ENCODE results near the gene NPTX1.

NPTX1 gene

DNA sequence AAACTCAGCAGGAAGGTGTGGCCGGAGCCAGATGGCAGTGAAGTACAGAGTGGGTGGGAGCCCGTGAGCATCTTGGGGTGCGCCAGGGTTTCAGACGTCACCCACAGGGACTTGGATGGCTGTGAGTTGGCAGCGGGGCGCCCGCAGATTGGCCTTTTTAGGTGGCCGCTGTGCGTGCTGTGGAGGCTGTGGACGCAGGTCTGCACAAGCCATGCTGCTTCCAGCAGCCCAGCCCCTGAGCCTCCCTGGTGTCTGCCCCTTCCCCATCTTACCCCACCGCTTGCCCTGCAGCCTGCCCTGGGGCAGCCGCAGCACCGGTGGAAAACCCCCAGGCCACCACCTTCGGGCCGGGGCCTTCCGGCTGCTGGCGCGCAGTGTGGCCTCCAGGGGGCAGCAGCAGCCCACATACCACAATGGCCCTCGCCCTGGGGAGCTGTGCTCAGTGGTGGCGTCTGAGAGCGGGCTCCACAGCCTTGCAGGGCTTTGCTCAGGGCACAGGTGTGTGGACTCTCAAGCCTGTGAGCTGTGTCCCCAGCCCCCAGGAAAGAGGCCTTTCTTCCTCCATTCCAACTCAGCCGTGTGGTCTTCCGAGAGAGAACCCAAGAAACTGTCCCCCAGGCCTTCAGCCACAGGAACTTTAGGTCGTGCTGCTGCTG is 49.6 kb downstream of the NPTX1 start:
- DNase-seq (ENCODE audit: low read depth) = no peak

DNA sequence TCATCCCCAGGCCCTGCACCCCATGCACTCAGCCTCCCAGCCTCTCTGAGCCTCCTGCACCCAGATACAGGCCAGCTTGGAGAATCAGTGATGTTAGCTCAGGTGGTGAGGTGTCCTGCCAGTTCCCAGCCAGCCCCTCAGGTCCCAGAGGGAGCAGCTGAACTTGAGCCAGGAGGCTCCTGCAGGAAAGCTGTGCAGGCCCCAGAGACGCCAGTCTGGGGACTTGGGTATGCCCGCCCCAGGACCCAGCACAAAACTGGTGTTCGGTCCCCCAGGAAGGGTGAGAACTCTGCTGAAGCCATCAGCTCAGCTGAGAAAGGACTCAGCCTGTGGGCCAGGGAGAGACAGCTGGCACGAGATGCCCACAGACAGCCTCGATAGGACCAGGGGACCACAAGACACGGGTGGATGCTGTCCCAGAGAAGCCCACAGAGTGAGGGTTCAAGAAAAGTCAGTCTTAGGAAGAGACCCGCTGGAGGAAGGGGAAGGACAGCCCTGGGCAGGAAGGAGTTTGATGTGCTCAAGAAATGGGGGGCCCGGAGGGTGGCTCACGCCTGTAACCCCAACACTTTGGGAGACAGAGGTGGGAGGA is 50.5 kb downstream of the NPTX1 start:
- DNase-seq (ENCODE audit: low read depth) = no peak

DNA sequence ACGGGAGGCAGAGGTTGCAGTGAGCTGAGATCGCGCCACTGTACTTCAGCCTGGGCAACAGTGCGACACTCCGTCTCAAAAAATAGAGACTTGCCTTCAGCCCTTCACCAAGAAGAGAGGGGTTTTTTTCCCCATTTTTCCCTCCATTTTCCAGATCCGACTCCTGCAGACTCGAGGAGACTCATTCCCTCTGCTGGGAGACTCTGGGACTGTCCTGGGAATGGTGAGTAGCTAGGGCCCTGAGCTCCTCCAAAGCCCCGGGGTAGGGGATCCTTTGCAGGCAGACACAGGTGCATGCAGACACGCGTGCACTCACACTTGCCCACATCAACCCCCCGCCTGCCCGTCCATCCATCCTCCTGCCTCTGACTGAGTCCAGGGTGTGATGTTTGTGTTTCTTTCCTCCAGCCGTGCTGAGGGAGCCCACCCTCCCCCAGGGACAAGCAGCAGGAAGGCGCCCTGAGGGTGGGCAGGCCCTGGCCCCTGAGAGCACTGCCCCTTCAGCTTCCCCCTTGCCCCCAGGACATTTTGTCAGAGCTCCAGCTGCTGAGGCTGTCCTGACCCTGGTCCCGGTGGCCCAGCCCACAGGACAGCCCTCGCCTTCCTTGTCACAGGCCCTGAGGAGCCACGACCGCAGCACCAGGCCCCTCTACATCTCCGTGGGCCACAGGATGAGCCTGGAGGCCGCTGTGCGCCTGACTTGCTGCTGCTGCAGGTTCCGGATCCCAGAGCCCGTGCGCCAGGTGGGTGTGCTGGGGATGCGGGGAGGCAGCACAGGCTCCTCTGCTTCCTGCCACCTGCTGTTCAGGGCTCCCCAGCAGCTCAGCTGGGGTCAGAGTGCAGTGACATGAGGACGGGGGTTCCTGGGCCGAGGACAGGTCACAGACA is 51.3 kb downstream of the NPTX1 start:
- no peak for DNase-seq (ENCODE audit: low read depth)

DNA sequence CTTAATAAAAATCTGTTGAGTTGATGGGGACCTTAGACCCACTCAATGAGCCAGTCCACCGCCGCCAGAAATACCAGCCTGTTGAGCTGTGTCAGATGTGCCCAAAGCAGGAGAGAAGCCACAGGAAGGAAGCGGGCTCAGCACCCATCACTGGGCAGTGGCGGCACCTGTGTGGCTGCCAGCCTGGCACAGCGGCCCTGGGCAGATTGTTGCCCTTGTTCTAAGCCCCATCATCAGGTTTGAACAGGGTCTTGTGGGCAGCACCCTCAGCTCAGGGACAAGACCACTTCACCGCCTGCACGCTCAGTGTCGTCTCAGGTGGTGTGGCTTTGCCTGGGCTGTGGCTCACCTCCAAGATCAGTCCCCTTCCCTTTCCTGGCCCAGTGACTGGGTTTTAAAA is 52.1 kb downstream of the NPTX1 start:
- DNase-seq (ENCODE audit: low read depth) = no peak

DNA sequence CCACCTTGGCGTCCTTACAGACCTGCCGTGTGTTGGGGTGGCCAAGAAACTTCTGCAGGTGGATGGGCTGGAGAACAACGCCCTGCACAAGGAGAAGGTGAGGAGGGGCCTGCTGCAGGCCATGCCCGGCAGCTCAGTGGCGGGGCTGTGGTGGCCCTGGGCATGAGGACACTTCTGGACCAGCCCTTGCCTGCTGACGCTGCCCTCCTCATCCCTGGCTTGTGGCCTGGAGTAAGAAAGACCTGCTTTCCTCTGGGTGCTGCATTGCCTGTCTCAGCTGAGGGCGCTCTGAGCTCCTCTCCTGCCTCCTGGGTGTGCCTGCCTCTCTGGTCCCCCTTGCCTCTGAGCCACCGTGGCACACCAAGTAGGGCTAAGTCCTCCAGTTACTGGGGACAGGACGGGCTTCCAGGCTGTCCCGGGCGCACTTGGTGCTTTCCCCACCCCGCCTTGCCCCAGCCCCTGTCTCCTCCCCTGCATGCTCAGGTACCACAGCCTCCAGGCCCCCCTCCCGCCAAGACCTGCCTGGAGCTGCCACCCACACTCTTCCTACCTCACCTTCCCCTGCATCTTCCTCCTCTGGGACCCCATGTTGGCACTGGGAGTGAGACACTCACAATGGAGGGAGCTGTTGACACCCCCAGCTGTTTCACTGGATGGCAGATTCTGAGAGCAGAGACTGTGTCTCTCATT is 52.7 kb downstream of the NPTX1 start:
- no peak for DNase-seq (ENCODE audit: low read depth)

DNA sequence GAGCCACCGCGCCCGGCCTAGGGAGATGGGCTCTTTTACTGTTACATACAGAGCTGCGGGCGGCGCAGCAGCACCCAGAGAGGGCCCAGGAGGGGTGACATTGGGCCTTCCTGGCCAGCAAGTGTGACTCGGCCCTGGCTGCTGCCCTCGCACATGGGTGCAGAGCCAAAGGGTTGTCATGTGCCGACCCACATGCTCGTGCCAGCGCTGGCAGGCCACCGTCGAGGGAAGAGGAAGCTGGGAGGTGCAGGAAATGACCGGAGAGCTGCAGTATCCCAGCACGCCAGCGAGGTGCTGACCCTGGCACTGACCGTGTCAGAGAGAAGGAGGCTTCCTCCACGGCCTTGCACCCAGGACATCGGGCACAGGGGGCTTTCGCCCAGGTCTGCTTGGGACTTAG is 53.4 kb downstream of the NPTX1 start:
- no peak for DNase-seq (ENCODE audit: low read depth)

DNA sequence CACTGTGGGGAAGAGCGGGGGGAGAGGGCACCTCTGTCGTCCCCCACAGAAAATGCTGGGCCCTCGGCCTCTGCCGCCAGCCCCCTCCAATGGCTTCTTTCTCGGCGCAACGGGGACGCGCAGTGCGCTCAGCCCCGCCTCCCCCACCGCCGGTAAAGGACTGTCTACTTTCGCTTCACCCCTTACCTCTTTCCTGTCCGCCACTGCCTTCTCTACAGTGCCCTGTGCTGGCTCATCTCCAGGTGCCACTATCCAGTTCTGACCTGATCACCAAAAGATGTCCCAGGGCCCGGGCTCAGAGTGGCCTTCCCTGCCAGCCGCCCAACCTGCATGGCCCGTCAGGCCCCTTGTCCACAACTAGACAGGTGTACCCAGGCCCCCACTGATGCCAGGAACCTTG is 54.1 kb downstream of the NPTX1 start:
- DNase-seq (ENCODE audit: low read depth) = no peak

DNA sequence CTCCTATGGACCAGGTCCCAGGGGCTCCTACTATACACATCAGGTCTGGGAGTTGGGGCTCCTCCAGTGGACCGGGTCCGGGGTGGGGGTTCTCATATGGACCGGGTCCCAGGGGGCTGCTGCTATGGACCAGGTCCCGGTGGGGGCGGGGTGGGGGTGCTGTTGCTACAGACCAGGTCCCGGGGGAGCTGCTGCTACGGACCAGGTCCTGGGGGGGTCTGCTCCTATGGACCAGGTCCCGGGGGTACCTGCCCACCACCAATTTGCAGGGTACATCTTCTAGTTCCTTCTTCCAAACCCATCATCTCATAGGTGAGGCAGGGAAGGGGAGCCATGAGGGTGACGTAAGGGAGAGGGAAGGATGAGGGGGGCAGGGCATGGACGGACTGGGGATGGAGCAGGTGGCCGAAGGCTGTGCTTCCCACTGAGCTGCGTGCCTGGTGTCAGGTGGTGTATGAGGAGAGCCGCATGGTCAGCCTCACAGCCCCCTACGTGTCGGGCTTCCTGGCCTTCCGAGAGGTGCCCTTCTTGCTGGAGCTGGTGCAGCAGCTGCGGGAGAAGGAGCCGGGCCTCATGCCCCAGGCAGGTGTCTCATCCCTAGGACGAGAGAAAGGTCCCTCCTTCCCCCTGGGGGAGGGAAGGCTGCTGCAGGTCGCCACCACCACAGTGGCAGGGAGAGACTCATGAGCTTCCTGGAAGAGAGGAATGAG is 54.9 kb downstream of the NPTX1 start:
- no peak for DNase-seq (ENCODE audit: low read depth)

DNA sequence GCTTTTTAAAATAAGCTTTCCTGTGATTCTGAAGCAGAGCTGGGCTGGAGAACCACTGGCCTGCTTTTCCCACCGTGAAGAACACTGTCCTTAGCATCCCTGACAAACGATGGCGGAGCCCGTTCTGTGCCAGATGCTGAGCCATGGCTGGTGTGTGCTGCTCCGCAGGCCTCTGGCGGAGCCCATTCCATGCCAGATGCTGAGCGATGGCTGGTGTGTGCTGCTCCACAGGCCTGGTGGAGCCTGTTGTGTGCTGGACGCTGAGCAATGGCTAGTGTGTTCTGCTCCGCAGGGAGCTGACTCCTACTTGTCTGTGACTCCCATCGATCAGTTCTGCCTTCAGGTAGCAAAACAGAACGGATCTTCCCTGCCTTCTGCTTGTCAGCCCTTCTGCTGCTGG is 57.2 kb downstream of the NPTX1 start:
- DNase-seq (ENCODE audit: low read depth) = no peak

DNA sequence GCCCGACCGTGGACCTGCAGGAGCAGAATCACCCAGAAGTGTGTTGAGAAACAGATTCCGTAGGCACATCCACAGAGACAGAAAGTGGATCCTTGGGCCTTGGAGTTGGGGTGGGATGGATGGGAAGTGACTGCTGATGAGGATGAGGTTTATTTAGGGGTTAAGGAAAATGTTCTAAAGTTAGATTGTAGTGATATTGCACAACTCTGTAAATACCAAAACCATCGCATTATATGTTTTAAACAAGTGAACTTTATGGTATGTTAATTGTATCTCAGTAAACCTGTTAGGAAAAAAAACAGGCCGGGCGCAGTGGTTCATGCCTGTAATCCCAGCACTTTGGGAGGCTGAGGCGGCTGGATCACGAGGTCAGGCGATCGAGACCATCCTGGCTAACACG is 57.8 kb downstream of the NPTX1 start:
- DNase-seq (ENCODE audit: low read depth) = no peak
